Cardiac muscle cell (in vitro differentiated cells and primary cell): ENCODE data around the gene FHOD3. TPM values are rescaled to one million over a fixed set of nuclear protein-coding genes. Genes with fewer than 3 reads are reported as not detected.

Experiments used
- DNase-seq, 2 donors: peaks; one replicate each; pipeline versions ENCODE4 v3.0.0 to v3.0.0-alpha.2; 2010 to 2017; ENCODE audit warnings: low read depth in 1 of 2, low spot score in 1 of 2
- H3K27ac ChIP-seq: fragments of 200-600 bp; sonication (generic); 2 replicates; pipeline ENCODE4 v1.5.1; 2016
- H3K27me3 ChIP-seq: fragments of 200-600 bp; sonication (generic); 2 replicates; pipeline ENCODE4 v1.6.0; 2016; ENCODE audit warnings: control low read depth
- H3K36me3 ChIP-seq: fragments of 200-600 bp; sonication (generic); 2 replicates; pipeline ENCODE4 v1.5.1; 2016; ENCODE audit warnings: control low read depth
- H3K4me1 ChIP-seq: fragments of 200-600 bp; sonication (generic); 2 replicates; pipeline ENCODE4 v1.8.1; 2017; ENCODE audit warnings: low read depth, mild to moderate bottlenecking, mixed run types
- H3K4me3 ChIP-seq: fragments of 200-600 bp; sonication (generic); 2 replicates; pipeline ENCODE4 v1.5.1; 2016; ENCODE audit warnings: mild to moderate bottlenecking
- H3K9me3 ChIP-seq: fragments of 200-600 bp; sonication (generic); 2 replicates; pipeline ENCODE4 v1.5.1; 2017; ENCODE audit warnings: low read depth, mild to moderate bottlenecking, control low read depth
- CTCF ChIP-seq: IDR thresholded peaks from 2 replicates; pipeline ENCODE4 v1.5.1; 2012; ENCODE audit warnings: low read depth, mild to moderate bottlenecking, low read length
- polyA plus RNA-seq: library from polyadenylated mRNA; unstranded; fragments of >200 nt; fragmentation: Nextera tagmentation; extraction: Ambion mirVana; gene quantifications from 2 replicates; pipeline ENCODE4 v1.2.1, GENCODE V29; 2016
- total RNA-seq: library from RNA; depleted of rRNA; stranded (reverse); fragments of >200 nt; gene quantifications from 2 replicates; pipeline ENCODE4 v1.2.3, GENCODE V29; 2016

FHOD3 gene
- total and polyA plus RNA-seq, 2 experiments from 2014 or later, result 127 to 347 TPM

- no peak for TF ChIP-seq CTCF
- Histone ChIP-seq H3K27me3 (no peaks in the 10 kb centered on the region), H3K4me3 (no peak overlapping the region), H3K9me3 (no peaks in the 10 kb centered on the region), H3K36me3 (no peaks in the 10 kb centered on the region), H3K4me1 (peaks cover 38% of the 10 kb centered on the region), H3K27ac (peak overlapping the region; percentile 81)
- no peak for DNase-seq
Observed at GRCh38 chr18:36559149-36559857, 261.8 kb downstream of the FHOD3 start.

- Histone ChIP-seq H3K27me3 (no peaks in the 10 kb centered on the region), H3K36me3 (no peaks in the 10 kb centered on the region), H3K4me1 (peaks cover 47% of the 10 kb centered on the region), H3K4me3 (no peak overlapping the region), H3K9me3 (no peaks in the 10 kb centered on the region), H3K27ac (peak overlapping the region; percentile 81)
- DNase-seq, result no peak
- no peak for TF ChIP-seq CTCF
Observed at GRCh38 chr18:36560187-36560586, 262.7 kb downstream of the FHOD3 start.

GRCh38 chr18:36561046-36561445 lies 263.5 kb downstream of the FHOD3 start:
- Histone ChIP-seq H3K4me3 (no peak overlapping the region), H3K4me1 (peaks cover 51% of the 10 kb centered on the region), H3K9me3 (no peaks in the 10 kb centered on the region), H3K36me3 (no peaks in the 10 kb centered on the region), H3K27me3 (no peaks in the 10 kb centered on the region), H3K27ac (no peak overlapping the region)
- DNase-seq, result no peak
- TF ChIP-seq CTCF, result no peak

GRCh38 chr18:36564841-36565240 lies 267.3 kb downstream of the FHOD3 start:
- Histone ChIP-seq H3K27ac (peak overlapping the region; percentile 46), H3K9me3 (no peaks in the 10 kb centered on the region), H3K4me3 (no peak overlapping the region), H3K27me3 (no peaks in the 10 kb centered on the region), H3K4me1 (peaks cover 61% of the 10 kb centered on the region), H3K36me3 (no peaks in the 10 kb centered on the region)
- no peak for DNase-seq
- no peak for TF ChIP-seq CTCF

- no peak for TF ChIP-seq CTCF
Observed at GRCh38 chr18:36567800-36568199, 270.3 kb downstream of the FHOD3 start.

More at GRCh38 chr18:36567800-36568199, 270.3 kb downstream of the FHOD3 start:
- Histone ChIP-seq H3K9me3 (no peaks in the 10 kb centered on the region), H3K27ac (peak overlapping the region; percentile 86), H3K27me3 (no peaks in the 10 kb centered on the region), H3K4me3 (no peak overlapping the region), H3K36me3 (no peaks in the 10 kb centered on the region), H3K4me1 (peaks cover 56% of the 10 kb centered on the region)
- DNase-seq, result peak in 1 of 2 donors; percentile 29
